Astrocyte (in vitro differentiated cells and primary cell): ENCODE results near the gene NCAPH2. TPM values are rescaled to one million over a fixed set of nuclear protein-coding genes. Genes with fewer than 3 reads are reported as not detected.

Source experiments
- DNase-seq: peaks from one replicate; pipeline ENCODE4 v3.0.0-alpha.2; 2010; ENCODE audit warnings: low read depth
- FAIRE-seq: peaks from 2 replicates; lab custom pipeline; 2011; peaks lifted over from hg19 to GRCh38; lab: Jason Lieb, UNC
- H2AFZ ChIP-seq: 2 replicates; pipeline ENCODE4 v1.6.0; 2012; ENCODE audit warnings: low read depth, low read length, inconsistent platforms
- H3K27ac ChIP-seq: 2 replicates; pipeline ENCODE4 v1.5.1; 2011; ENCODE audit warnings: low read depth, low read length, inconsistent platforms
- H3K27me3 ChIP-seq: 2 replicates; pipeline ENCODE4 v1.6.0; 2011; ENCODE audit warnings: low read length, inconsistent platforms; ENCODE audit not compliant: insufficient read depth
- H3K36me3 ChIP-seq: 2 replicates; pipeline ENCODE4 v1.5.1; 2011; ENCODE audit warnings: low read length, inconsistent platforms; ENCODE audit not compliant: insufficient read depth
- H3K4me1 ChIP-seq: 2 replicates; pipeline ENCODE4 v1.5.1; 2011; ENCODE audit warnings: low read length, inconsistent platforms; ENCODE audit not compliant: insufficient read depth
- H3K4me2 ChIP-seq: 2 replicates; pipeline ENCODE4 v1.6.0; 2012; ENCODE audit warnings: low read length, inconsistent platforms
- H3K4me3 ChIP-seq: 2 replicates; pipeline ENCODE4 v1.5.1; 2011; ENCODE audit warnings: low read depth, mild to moderate bottlenecking, low read length, inconsistent platforms; ENCODE audit not compliant: insufficient read depth
- H3K79me2 ChIP-seq: 2 replicates; pipeline ENCODE4 v1.6.0; 2012; ENCODE audit warnings: mild to moderate bottlenecking, low read length, inconsistent platforms; ENCODE audit not compliant: insufficient read depth
- H3K9ac ChIP-seq: 2 replicates; pipeline ENCODE4 v1.6.0; 2012; ENCODE audit warnings: mild to moderate bottlenecking, low read length, inconsistent platforms
- H3K9me3 ChIP-seq: 2 replicates; pipeline ENCODE4 v1.5.1; 2012; ENCODE audit warnings: low read depth, mild to moderate bottlenecking, low read length, inconsistent platforms; ENCODE audit not compliant: insufficient read depth
- H4K20me1 ChIP-seq: 2 replicates; pipeline ENCODE4 v1.6.0; 2012; ENCODE audit warnings: low read length, inconsistent platforms; ENCODE audit not compliant: insufficient read depth
- H3K27ac Mint-ChIP-seq: one replicate; pipeline ENCODE4 v1.8.0; 2021; ENCODE audit warnings: mild to moderate bottlenecking, mixed read lengths; ENCODE audit not compliant: unreplicated experiment
- H3K27me3 Mint-ChIP-seq: one replicate; pipeline ENCODE4 v1.8.0; 2021; ENCODE audit warnings: low read depth, mixed read lengths; ENCODE audit not compliant: unreplicated experiment
- H3K36me3 Mint-ChIP-seq: one replicate; pipeline ENCODE4 v1.8.0; 2021; ENCODE audit warnings: low read depth, mixed read lengths; ENCODE audit not compliant: unreplicated experiment
- H3K4me1 Mint-ChIP-seq: one replicate; pipeline ENCODE4 v1.8.0; 2021; ENCODE audit warnings: low read depth, mixed read lengths; ENCODE audit not compliant: unreplicated experiment
- H3K4me3 Mint-ChIP-seq: one replicate; pipeline ENCODE4 v1.8.0; 2021; ENCODE audit warnings: mild to moderate bottlenecking, moderate library complexity, mixed read lengths; ENCODE audit not compliant: unreplicated experiment
- H3K9me3 Mint-ChIP-seq: one replicate; pipeline ENCODE4 v1.8.0; 2021; ENCODE audit warnings: mild to moderate bottlenecking, mixed read lengths; ENCODE audit not compliant: unreplicated experiment
- EZH2 ChIP-seq: IDR thresholded peaks from 2 replicates; pipeline ENCODE4 v1.6.1; 2012; ENCODE audit warnings: mild to moderate bottlenecking, low read length, inconsistent platforms; ENCODE audit not compliant: insufficient read depth
- total RNA-seq: library from RNA; stranded (reverse); gene quantifications from 2 replicates; pipeline ENCODE4 v1.2.1, GENCODE V29; 2021
- TF ChIP-seq, protein P1 (sequence below): IDR thresholded peaks from 2 replicates; pipeline ENCODE4 v1.5.1; 2011; ENCODE audit warnings: low read depth, mild to moderate bottlenecking, inconsistent platforms, low read length, moderate library complexity; ENCODE audit not compliant: insufficient read depth

Gene NCAPH2
- total RNA-seq, 1 donor from 2014 or later: 25.6 TPM

DNA sequence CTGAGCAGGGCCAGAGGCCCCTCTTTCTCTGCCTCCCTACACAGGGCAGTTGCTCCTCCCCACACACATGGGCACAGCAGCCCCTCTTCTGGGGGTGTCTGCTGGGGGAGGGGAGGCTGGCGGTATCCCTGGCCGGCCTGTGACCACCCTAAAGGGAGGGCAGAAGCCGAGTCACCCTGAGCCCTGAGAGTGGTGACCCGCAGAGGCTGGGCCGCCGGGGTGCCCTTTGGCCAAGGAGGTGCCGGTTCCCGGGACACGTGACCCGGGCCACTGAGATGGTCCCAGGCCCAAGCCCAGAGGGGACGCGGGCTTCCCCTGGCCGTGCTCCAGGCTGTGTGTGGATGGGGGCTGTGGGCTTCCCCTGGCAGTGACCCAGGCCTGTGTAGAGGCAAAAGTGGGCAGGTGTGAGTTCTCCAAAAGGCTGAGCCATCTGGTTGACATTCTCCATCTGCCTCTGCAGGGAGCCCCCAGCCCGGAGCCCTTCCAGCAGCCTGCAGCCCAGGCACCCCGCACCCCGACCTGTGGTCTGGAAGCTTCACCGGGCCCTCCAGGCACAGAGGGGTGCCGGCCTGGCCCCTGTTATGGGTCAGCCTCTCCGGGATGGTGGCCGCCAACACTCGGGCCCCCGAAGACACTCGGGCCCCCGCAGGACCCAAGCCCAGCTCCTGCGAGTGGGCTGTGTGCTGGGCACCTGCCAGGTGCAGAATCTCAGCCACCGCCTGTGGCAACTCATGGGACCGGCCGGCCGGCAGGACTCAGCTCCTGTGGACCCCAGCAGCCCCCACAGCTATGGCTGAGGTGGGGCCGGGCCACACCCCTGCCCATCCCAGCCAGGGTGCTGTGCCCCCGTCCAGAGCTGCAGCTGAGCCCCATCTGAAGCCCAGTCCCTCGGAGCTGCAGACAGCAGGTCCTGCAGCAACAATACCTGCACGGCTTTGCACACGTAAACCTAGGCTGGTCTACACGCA lies 25.6 kb upstream of the NCAPH2 start:
- no peak for FAIRE-seq
- H3K4me1 Mint-ChIP-seq: peaks cover 6% of the 10 kb centered on the region
- peaks cover 7% of the 10 kb centered on the region for H3K4me1 ChIP-seq
- no peak overlapping the region for H3K27ac Mint-ChIP-seq
- no peak for TF ChIP-seq EZH2
- TF ChIP-seq, protein P1, sequence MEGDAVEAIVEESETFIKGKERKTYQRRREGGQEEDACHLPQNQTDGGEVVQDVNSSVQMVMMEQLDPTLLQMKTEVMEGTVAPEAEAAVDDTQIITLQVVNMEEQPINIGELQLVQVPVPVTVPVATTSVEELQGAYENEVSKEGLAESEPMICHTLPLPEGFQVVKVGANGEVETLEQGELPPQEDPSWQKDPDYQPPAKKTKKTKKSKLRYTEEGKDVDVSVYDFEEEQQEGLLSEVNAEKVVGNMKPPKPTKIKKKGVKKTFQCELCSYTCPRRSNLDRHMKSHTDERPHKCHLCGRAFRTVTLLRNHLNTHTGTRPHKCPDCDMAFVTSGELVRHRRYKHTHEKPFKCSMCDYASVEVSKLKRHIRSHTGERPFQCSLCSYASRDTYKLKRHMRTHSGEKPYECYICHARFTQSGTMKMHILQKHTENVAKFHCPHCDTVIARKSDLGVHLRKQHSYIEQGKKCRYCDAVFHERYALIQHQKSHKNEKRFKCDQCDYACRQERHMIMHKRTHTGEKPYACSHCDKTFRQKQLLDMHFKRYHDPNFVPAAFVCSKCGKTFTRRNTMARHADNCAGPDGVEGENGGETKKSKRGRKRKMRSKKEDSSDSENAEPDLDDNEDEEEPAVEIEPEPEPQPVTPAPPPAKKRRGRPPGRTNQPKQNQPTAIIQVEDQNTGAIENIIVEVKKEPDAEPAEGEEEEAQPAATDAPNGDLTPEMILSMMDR: no peak
- H3K4me3 ChIP-seq: no peak overlapping the region
- peak overlapping the region; percentile 14 for H3K9ac ChIP-seq
- no peak overlapping the region for H3K27ac ChIP-seq
- H4K20me1 ChIP-seq: no peaks in the 10 kb centered on the region
- peaks cover 3% of the 10 kb centered on the region for H3K9me3 Mint-ChIP-seq
- no peaks in the 10 kb centered on the region for H3K36me3 ChIP-seq
- H3K36me3 Mint-ChIP-seq: peaks cover 8% of the 10 kb centered on the region
- H3K4me2 ChIP-seq: peak overlapping the region; percentile 57
- no peaks in the 10 kb centered on the region for H3K9me3 ChIP-seq
- no peak for DNase-seq
- H3K27me3 Mint-ChIP-seq: peaks cover 26% of the 10 kb centered on the region
- peaks cover 17% of the 10 kb centered on the region for H3K27me3 ChIP-seq
- H2AFZ ChIP-seq: no peak overlapping the region
- no peaks in the 10 kb centered on the region for H3K79me2 ChIP-seq
- peak overlapping the region; percentile 80 for H3K4me3 Mint-ChIP-seq

DNA sequence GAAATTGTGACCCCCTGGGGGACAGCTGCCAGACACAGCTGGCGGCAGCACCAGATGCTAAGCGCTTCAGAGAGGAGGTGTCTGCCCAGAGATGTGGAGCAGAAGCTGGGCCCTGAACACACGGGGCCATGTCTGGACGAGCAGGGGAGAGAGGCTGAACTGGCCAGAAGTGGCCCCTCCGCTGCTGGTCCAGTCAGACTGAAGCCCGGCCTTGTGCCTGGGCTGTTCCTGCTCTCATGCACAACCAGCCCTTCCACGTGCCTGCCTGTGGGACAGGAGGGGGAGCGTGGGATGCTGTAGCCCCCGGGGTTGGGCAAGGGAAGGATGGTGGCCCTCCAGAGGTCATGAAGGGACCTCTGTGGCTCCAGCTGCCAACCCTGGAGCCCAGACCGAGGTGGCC lies 24.9 kb upstream of the NCAPH2 start:
- Mint-ChIP-seq H3K9me3 (peaks cover 3% of the 10 kb centered on the region), H3K27ac (no peak overlapping the region), H3K4me1 (peaks cover 6% of the 10 kb centered on the region), H3K4me3 (peak overlapping the region; percentile 72), H3K36me3 (peaks cover 8% of the 10 kb centered on the region), H3K27me3 (peaks cover 22% of the 10 kb centered on the region)
- Histone ChIP-seq H3K9me3 (no peaks in the 10 kb centered on the region), H3K79me2 (no peaks in the 10 kb centered on the region), H3K9ac (no peak overlapping the region), H3K4me2 (no peak overlapping the region), H3K27ac (no peak overlapping the region), H3K36me3 (no peaks in the 10 kb centered on the region), H2AFZ (no peak overlapping the region), H3K27me3 (peaks cover 17% of the 10 kb centered on the region), H3K4me3 (no peak overlapping the region), H4K20me1 (no peaks in the 10 kb centered on the region), H3K4me1 (peaks cover 7% of the 10 kb centered on the region)
- FAIRE-seq (no peak), DNase-seq (no peak)
- no peak for TF ChIP-seq EZH2
- TF ChIP-seq, protein P1: no peak

DNA sequence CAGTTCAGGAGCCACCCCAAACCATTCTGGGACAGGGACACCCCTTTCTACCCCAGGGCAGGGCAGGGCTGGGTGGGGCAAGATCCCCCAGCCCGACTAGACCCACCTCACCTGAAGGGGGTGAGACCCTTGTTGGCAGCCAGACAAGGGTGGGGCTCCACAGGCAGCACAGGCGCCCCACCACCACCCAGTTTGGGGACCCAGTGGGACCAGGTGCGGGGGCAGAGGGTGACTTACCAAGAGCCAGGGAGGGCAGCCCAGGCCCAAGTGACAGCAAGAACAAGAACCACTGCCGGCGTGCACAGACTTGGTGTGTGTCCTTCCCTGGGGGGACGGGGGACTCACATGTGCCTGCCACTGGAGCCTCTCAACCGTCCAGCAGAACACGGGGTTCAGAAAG lies 24.5 kb upstream of the NCAPH2 start:
- Histone ChIP-seq H3K27me3 (peaks cover 17% of the 10 kb centered on the region), H3K9me3 (no peaks in the 10 kb centered on the region), H3K27ac (no peak overlapping the region), H3K9ac (no peak overlapping the region), H3K4me1 (peaks cover 7% of the 10 kb centered on the region), H2AFZ (no peak overlapping the region), H3K36me3 (no peaks in the 10 kb centered on the region), H3K4me3 (no peak overlapping the region), H3K4me2 (no peak overlapping the region), H4K20me1 (no peaks in the 10 kb centered on the region), H3K79me2 (no peaks in the 10 kb centered on the region)
- Mint-ChIP-seq H3K4me3 (no peak overlapping the region), H3K27ac (no peak overlapping the region), H3K27me3 (peaks cover 22% of the 10 kb centered on the region), H3K4me1 (peaks cover 6% of the 10 kb centered on the region), H3K36me3 (peaks cover 8% of the 10 kb centered on the region), H3K9me3 (peaks cover 3% of the 10 kb centered on the region)
- TF ChIP-seq EZH2: no peak
- TF ChIP-seq, protein P1: no peak
- FAIRE-seq (no peak), DNase-seq (no peak)
